ENCODE measurements around the gene CD47. TPM values are rescaled to one million over a fixed set of nuclear protein-coding genes. Genes with fewer than 3 reads are reported as not detected.

CD47 gene
- total RNA-seq, 1 experiment from 2014 or later: 42.5 TPM

- Histone ChIP-seq H3K36me3 (ENCODE audit: control insufficient read depth in 1 of 2, insufficient read depth in 2 of 2, low read length in 2 of 2) (no peaks in the 10 kb centered on the region), H3K4me1 (ENCODE audit: control insufficient read depth in 1 of 2, insufficient read depth in 2 of 2, low read length in 2 of 2) (peaks cover 0 to 3% of the 10 kb centered on the region in 2 experiments; a peak in 1 of 4 replicates), H2AFZ (ENCODE audit: low read depth, low read length, poor library complexity, severe bottlenecking) (no peak overlapping the region), H3K79me2 (ENCODE audit: insufficient read depth, low read length) (no peaks in the 10 kb centered on the region), H3K9ac (ENCODE audit: low read length) (no peak overlapping the region), H4K20me1 (ENCODE audit: insufficient read depth) (no peaks in the 10 kb centered on the region), H3K9me3 (ENCODE audit: control insufficient read depth in 1 of 2, insufficient read depth in 1 of 2, low read depth in 1 of 2, low read length in 2 of 2) (no peaks in the 10 kb centered on the region), H3K9me2 (ENCODE audit: insufficient read depth) (no peaks in the 10 kb centered on the region), H3K27me3 (ENCODE audit: insufficient read depth, low read length) (no peaks in the 10 kb centered on the region), H3K27ac (ENCODE audit: low read depth, low read length) (no peak overlapping the region), H3K4me3 (replicated peaks in 1 of 2; ENCODE audit: low read depth in 1 of 2, low read length in 2 of 2) (no peak overlapping the region), H3K4me2 (ENCODE audit: low read length) (no peak overlapping the region)
- ChIA-PET RAD21 (ENCODE audit: low non-redundant PET in 1 of 2, low total read pairs in 2 of 2, uncharacterized antibody in 2 of 2, unreplicated experiment in 2 of 2) (no interaction called here), POLR2A (no interaction called here), CTCF (no interaction called here)
- DNase-seq (ENCODE audit: low read depth, low spot score): no peak
- no TSS peak for BruUV-seq (replicated peaks)
- intact Hi-C loops (cut with micrococcal nuclease): no loop called here
- no peak for ATAC-seq
- TF ChIP-seq EGR1 (IDR thresholded peaks at IDR 0.05; ENCODE audit: low read depth) (no peak), RAD21 (IDR thresholded peaks at IDR 0.05; ENCODE audit: low read depth) (no peak), TCF7L2 (IDR thresholded peaks at IDR 0.05; ENCODE audit: borderline replicate concordance, extremely low read depth, insufficient read depth, insufficient read length) (no peak), POLR2A (IDR thresholded peaks at IDR 0.05; ENCODE audit: borderline replicate concordance, extremely low read depth, insufficient read depth, insufficient read length) (no peak), ZBTB33 (IDR thresholded peaks at IDR 0.05; ENCODE audit: extremely low read depth, insufficient replicate concordance, low read length) (no peak), SP1 (IDR thresholded peaks at IDR 0.05; ENCODE audit: low read depth) (no peak), SRF (IDR thresholded peaks at IDR 0.05; ENCODE audit: low read depth) (no peak), EZH2 (IDR thresholded peaks at IDR 0.05) (no peak), CEBPB (IDR thresholded peaks at IDR 0.05; ENCODE audit: low read depth) (no peak), ATF3 (IDR thresholded peaks at IDR 0.05) (no peak), SIN3A (IDR thresholded peaks at IDR 0.05; ENCODE audit: low read depth) (no peak), MAX (IDR thresholded peaks at IDR 0.05) (no peak), CBX3 (IDR thresholded peaks at IDR 0.05; ENCODE audit: low read depth) (no peak), EZH2phosphoT487 (IDR thresholded peaks at IDR 0.05; ENCODE audit: borderline replicate concordance) (no peak), ZFX (IDR thresholded peaks at IDR 0.05) (no peak), POLR2AphosphoS5 (IDR thresholded peaks at IDR 0.05; ENCODE audit: low read depth, low read length) (no peak), REST (IDR thresholded peaks at IDR 0.05; ENCODE audit: low read depth) (no peak), CTCF (IDR thresholded peaks at IDR 0.05 in 2 of 3, conservative IDR thresholded peaks at IDR 0.05 in 1 of 3; ENCODE audit: borderline replicate concordance in 1 of 3, insufficient read depth in 1 of 3, low read depth in 2 of 3, low read length in 2 of 3) (no peak), ZNF274 (IDR thresholded peaks at IDR 0.05; ENCODE audit: low read depth, low read length) (no peak), YY1 (IDR thresholded peaks at IDR 0.05; ENCODE audit: extremely low read depth, insufficient replicate concordance, low read depth, low read length) (no peak)
These were observed 34.3 kb upstream of the CD47 start for GRCh38 chr3:108125153-108125543.
